ENCODE data around the gene GFPT1.

DNA sequence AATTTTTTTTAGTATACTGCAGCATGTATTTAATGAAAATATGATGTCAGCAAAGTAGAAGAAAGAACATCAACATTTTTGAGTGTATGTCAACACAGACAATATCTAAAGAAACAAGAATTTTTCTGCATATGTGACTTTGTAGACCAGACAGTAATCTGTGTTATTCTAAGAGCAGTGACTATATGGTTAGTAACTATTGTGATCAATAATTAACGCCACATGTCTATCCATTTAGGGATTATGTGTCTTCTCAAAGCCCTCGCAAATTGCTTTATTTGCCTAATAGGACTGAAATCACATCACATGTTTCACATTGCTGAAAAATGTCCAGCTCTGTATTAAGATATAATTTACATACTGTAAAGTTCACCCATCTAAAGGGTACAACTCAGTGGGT lies 107.8 kb downstream of the GFPT1 start:
- TF ChIP-seq, protein P1, sequence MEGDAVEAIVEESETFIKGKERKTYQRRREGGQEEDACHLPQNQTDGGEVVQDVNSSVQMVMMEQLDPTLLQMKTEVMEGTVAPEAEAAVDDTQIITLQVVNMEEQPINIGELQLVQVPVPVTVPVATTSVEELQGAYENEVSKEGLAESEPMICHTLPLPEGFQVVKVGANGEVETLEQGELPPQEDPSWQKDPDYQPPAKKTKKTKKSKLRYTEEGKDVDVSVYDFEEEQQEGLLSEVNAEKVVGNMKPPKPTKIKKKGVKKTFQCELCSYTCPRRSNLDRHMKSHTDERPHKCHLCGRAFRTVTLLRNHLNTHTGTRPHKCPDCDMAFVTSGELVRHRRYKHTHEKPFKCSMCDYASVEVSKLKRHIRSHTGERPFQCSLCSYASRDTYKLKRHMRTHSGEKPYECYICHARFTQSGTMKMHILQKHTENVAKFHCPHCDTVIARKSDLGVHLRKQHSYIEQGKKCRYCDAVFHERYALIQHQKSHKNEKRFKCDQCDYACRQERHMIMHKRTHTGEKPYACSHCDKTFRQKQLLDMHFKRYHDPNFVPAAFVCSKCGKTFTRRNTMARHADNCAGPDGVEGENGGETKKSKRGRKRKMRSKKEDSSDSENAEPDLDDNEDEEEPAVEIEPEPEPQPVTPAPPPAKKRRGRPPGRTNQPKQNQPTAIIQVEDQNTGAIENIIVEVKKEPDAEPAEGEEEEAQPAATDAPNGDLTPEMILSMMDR (IDR thresholded peaks at IDR 0.05; ENCODE audit: insufficient read depth, low read depth, low read length): no peak
- TF ChIP-seq EZH2 (IDR thresholded peaks at IDR 0.05; ENCODE audit: insufficient read depth, low read length): no peak

All from astrocyte (in vitro differentiated cells and primary cell).